ENCODE results near the gene ADAT3.

ADAT3 gene

DNA sequence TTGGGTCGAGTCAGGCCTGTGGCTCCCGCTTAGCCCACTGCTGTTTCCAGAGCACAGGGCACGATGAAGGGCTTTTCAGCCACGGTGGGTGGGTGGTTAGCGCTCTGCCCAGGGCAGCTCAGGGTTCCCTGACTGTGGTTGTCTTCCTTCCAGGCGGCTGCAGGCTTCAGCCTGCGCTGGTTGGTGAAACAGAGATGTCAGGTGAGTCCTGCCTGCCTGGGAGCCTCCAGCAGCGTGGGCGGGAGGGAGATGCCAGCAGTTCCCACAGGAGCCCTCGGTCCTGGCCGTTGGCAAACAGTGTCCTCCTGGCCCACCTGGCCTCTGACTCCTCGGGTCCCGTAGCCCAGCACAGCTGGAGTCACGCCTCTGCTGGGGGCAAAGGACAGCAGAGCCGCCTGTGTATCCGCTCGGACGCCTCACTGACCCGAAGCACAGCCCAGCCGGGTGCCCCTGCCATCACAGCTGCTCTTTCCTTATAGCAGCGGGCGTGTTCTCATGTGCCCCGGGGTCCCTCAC is 9.7 kb downstream of the ADAT3 start:
- no peak for DNase-seq

DNA sequence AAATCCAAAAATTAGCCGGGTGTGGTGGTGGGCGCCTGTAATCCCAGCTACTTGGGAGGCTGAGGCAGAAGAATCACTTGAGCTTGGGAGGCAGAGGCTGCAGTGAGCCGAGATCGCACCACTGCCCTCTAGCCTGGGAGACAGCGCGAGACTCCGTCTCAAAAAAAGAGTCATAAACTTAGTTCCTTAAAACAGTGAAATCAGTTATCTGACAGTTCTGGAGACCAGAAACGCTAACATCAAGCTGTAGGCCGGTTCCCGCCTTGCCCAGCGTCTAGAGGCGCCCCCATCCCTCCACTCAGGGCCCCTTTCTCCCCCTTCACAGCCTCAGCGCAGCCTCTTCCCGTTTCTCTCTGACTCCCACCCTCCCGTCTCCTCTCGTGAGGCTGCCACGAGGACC is 11.9 kb downstream of the ADAT3 start:
- no peak for DNase-seq

GRCh38 chr19:1917926-1918325 is 12.7 kb downstream of the ADAT3 start:
- DNase-seq = no peak

- no peak for DNase-seq
Observed at GRCh38 chr19:1918975-1919374, 13.8 kb downstream of the ADAT3 start.

GRCh38 chr19:1920644-1921043 is 15.4 kb downstream of the ADAT3 start:
- no peak for DNase-seq

DNA sequence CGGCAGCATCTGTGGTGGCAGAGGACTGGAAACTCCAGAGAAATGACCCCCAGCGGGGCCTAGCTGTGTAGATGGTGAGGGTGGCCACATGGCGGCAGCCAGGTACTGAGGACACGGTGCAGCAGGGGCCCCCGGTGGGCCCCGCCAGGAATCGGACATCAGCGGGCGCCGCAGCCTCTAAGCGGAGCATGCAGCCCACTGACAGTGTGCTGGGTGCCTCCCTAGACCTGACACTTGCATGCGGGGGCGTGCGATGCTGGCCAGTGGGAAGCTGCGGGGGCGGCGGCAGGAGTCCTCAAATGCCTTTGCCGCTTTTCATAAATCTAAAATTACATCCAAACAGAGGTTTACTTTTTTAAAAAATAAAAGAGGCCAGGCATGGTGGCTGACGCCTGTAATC is 16.1 kb downstream of the ADAT3 start:
- no peak for DNase-seq

DNA sequence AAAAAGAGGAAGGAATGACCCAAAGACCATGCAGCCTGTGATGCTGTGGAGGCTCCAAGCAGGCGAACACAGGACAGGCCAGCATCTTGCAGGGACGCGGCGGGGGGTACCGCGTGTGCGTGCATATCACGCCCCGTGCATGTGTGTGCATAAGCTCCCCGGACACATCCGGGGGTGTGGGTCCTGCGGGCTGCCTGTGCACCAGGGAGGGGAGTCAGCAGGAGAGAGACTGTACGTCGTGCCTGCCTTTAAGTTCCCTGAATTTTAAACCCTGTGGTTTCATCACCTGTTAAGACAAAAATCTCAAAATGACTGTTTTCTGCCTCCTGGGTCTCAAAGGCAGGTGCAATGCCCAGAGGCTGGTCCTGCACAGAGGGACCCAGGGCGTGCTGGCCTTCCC is 16.6 kb downstream of the ADAT3 start:
- DNase-seq = no peak

DNA sequence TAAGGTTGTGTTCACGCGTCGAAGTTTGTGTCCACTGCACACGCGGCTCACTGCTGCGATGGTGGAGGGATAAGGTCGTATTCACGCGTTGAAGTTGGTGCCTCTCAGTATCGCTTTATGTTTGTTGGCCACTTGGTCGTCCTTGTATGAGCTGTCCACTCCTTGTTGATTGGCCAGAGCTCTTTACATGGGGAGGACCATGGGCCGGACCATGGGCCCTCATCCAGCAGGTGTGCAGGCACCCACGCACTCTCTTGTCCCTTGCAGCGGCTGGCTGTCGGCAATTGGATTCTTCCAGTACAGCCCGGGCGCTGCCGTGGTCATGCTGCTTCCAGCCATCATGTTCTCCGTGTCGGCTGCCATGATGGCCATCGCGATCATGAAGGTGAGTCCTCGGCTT is 17.6 kb downstream of the ADAT3 start:
- DNase-seq = no peak

GRCh38 chr19:1923319-1923718 is 18.1 kb downstream of the ADAT3 start:
- DNase-seq = no peak

DNA sequence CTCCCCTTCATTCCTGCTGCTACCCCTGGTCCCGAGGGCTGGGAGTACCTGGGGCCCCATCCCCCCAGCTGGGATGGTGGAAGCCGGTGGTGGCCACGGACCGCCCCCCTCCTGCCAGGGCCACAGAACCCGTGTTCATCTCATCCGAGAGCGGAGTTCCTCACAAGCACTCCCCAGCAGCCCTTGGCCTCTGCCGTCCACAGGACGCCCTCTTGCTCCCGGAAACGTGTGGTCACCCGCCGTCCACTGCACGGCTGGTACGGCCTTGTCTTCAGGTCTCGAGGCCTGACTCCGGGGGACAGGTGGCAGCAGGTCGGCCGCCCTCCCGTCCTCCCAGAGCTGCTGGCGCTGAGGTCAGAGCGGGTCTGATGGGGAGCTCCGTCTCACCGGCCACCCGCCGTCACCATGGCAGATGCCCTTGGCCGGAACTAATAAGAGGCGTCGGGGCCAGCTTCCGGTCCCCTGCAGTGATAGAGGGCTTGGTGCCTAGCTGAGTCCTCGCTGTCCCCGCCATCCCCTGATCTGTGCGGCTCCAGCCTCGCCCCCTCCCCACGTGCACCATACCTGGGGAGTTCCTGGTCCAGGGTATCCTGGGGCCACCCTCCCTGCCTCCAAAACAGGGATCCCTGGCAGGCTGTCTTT is 19.2 kb downstream of the ADAT3 start:
- no peak for DNase-seq

- DNase-seq = no peak
Observed at GRCh38 chr19:1925544-1925943, 20.3 kb downstream of the ADAT3 start.

DNA sequence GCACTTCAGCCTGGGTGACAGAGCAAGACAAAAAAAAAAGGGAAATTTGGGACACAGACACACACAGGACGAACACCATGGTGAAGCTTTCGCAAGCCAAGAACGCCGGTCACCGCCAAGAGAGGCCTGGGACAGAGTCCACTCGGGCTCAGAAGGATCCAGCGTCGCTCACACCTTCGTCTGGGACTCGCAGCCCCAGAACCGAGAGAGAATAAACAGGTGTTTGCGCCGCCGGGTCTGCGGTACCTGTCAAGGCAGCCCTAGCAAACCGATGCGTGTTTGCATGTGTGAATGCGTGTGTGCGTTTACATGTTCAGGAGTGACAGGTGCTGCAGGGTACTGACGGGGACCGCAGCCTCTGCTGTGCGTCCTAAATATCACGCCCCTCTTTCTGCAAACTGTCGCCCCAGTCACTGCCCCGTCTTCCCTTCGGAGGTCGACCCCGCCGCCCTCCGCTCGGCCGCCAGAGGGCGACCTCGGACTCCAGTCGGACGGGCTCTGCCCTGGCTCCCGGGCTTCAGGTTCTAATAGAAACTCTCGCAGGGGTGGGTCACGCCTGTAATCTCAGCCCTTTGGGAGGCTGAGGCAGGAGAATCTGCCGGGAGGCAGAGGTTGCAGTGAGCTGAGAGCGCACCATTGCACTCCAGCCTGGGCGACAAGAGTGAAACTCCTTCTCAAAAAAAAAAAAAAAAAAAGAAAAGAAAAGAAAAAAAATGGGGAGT is 24.0 kb downstream of the ADAT3 start:
- peak; percentile 64 for DNase-seq

GRCh38 chr19:1931445-1931844 is 26.2 kb downstream of the ADAT3 start:
- DNase-seq = no peak

- no peak for DNase-seq
Observed at GRCh38 chr19:1932395-1932794, 27.2 kb downstream of the ADAT3 start.

DNA sequence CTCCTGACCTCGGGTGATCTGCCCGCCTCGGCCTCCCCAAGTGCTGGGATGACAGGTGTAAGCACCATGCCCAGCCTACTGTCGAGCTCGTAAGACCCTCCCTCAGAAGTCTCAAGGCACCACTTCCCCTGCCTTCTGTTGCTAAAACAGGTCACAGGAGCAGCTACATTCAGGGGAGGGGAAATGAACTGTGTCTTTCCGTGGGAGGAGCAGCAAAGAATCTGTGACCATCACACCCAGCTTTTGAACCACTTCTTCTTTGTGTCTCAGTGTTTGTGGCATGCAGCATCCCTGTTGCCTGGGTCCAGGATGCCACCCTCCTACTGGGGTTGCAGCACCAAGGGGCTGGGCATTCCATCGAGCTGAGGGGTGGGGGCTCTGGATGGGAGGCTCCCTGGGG is 28.0 kb downstream of the ADAT3 start:
- DNase-seq = no peak

- DNase-seq = no peak
Observed at GRCh38 chr19:1933942-1934341, 28.7 kb downstream of the ADAT3 start.

DNA sequence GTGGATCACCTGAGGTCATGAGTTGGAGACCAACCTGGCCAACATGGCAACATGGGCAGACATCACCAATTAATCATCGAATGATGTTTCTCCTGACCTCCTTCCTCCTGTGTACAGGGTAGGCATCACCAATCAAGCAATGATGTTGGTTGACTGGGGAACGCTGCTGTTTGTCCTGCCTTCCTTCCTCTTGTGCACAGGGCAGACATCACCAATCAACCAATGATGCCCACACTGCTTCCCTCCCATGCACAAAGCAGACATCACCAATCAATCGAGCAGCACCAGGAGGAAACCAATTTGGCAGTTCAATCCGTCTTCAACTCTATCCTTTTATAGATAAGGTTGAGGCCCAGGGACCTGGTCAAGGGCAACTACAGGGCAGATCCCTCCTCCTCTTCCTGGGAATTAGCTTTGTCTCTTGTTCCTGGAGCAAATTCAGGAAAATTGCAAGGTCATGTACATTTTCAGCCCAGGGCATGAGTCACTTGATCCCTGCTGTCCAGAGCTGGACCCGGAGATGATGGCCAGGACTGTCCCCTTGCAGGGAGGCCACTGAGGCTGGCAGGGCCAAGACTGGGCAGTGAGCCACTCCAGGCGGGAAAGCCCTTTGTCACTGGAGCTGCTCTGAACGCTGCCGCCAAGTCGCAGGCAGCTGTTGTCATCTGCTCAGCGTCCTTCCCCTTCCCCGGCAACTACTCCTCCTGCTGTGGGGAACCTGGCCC is 30.4 kb downstream of the ADAT3 start:
- DNase-seq = peak; percentile 14

DNA sequence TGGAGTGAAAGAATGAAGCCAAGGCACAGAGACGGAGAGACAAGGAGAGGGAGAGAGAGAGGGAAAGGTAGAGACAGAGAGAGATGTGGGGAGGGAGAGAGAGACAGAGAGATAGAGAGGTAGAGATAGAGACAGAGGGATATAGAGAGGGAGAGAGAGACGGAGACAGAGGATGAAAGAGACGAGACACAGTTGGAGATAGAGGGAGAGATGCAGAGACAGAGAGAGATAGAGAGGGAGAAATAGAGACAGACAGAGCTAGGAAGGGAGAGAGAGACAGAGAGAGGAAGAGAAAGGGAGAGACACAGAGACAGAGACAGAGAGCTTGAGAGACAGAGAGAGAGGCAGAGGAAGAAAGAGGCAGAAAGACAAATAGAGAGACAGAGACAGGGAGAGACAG is 31.2 kb downstream of the ADAT3 start:
- no peak for DNase-seq

- DNase-seq = no peak
Observed at GRCh38 chr19:1936916-1937610, 31.9 kb downstream of the ADAT3 start.

DNA sequence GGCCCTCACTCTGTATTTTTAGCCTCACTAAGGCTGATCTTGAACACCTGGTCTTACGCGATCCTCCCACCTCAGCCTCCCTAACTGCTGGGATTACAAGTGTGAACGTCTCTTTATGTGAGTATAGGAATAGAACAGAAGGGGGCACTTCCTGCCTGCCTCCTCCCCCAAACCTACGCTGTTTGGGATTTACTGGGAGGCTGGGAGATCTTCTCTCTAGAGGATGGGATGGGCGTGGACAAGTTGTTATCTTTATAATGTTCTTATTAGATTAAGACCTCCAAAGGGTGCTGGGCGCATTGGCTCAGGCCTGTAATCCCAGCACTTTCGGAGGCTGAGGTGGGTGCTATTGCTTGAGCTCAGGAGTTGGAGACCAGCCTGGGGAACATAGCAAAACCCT is 32.9 kb downstream of the ADAT3 start:
- DNase-seq = no peak

- DNase-seq = no peak
Observed at GRCh38 chr19:1941146-1942077, 36.2 kb downstream of the ADAT3 start, which contains the start of gene CSNK1G2. Gene CSNK1G2, plus strand, starts transcription at chr19:1941172. Its CDS starts 28,601 bp downstream, at chr19:1969773.
